GM19328 (cell line): ENCODE results near the gene ATP1B3.
"Not testable (repeated sequence)": the region's sequence is repeated elsewhere in the genome, so short reads cannot be mapped to it uniquely, and the experiment has no call there.

ENCODE experiments used
- ATAC-seq: cut with Tn5 transposase; IDR thresholded peaks from one replicate; pipeline ENCODE4 v1.9.1; 2021; ENCODE audit warnings: mild to moderate bottlenecking, moderate library complexity; ENCODE audit not compliant: unreplicated experiment

The ATP1B3 gene

DNA sequence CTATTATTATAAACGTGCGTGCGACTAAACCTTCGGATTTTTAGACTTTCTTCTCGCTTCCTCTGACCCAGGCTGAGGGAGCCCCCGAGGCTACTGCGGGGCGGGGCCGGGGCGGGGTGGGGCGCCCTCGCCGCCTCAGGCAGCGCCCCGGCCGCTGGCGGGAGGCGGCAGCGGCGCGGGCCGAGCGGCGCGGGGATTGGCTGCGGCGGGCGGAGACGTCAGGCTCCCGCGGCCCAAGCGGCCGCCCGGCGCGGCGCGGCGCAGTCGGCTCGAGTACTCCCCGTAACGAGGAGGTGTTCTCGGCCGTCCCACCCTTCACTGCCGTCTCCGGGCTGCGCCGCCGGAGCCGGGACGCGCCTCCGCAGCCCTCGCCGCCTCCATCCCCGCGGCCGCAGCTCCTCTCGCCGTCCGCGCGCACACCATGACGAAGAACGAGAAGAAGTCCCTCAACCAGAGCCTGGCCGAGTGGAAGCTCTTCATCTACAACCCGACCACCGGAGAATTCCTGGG, at the start of gene ATP1B3:
ATP1B3 (plus strand) TSS at position 263 of the 510 bp plus-strand sequence; CDS start at position 422, 159 bp downstream.
- ATAC-seq = peak; percentile 73

DNA sequence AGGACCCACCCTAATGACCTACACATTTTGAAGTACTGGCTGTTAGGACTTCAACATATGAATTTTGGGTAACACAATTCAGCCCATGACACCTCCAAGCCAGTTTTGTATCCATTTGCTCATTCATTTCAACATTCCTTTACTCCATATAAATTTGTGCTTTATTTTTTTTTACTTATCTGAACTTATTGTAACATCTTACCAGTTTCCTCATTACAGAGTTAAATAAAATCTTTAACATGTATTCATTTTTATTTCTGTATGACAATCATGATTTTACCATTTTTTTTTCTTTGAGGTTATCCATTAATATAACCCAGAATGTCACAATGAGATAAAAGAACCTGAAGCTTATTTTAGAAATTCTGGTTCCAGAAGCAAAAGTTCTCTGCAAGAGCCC, 48.0 kb upstream of the ATP1B3 start:
- ATAC-seq = no peak

DNA sequence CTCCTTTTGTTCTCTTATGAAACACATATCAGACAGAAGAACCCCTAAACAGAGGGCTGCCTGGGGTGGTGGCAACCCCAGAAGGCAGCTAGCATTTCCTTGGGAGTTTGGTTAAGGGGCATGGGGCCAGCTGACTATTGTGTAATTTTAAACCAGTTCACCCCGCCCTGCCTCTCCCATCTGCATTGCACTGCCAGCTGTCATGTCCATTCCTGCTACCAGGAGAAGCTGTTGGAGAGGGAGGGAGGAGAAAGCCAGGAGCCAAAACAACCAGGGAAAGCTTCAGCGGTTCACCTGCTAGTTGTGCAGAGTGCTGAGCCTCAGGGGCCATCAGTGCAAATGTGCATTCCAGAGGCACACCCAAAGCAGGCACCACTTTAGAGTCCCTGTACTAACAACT, 47.6 kb upstream of the ATP1B3 start:
- ATAC-seq = no peak

- ATAC-seq = no peak
These were observed 45.9 kb upstream of the ATP1B3 start for GRCh38 chr3:141830508-141830907.

GRCh38 chr3:141834292-141834691, 42.2 kb upstream of the ATP1B3 start:
- no peak for ATAC-seq

DNA sequence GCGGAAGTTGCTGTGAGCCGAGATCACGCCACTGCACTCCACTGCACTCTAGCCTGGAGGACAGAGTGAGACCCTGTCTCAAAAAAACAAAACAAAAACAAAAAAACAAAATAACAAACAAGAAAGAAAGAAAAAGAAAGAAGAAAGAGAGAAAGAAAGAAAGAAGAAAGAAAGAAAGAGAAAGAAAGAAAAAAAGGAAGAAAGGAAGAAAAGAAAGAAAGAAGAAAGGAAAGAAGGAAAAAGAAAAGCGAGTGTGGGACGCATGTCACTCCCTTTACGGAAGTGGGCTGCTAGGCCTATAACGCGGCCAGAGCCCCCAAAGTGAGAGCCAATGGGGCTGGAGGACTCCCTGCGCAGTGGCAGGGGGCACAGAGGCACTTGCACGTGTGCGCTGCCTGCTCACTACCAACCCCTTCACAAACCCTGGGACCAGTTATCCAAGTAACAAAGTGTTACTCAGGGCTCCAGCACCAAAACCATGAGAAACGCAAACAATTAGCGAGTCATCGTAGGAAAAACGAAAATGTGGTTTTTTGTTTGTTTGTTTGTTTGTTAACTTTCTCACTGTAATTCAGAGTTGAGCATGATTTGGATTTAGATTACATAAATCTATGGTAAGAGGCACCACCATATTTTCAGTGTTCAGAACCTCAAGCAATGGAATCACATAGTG, 40.8 kb upstream of the ATP1B3 start:
- no peak for ATAC-seq

- ATAC-seq = no peak
These were observed 37.1 kb upstream of the ATP1B3 start for GRCh38 chr3:141839389-141839788.

GRCh38 chr3:141840737-141841544, 35.5 kb upstream of the ATP1B3 start:
- no peak for ATAC-seq

GRCh38 chr3:141844108-141844507, 32.3 kb upstream of the ATP1B3 start:
- no peak for ATAC-seq

DNA sequence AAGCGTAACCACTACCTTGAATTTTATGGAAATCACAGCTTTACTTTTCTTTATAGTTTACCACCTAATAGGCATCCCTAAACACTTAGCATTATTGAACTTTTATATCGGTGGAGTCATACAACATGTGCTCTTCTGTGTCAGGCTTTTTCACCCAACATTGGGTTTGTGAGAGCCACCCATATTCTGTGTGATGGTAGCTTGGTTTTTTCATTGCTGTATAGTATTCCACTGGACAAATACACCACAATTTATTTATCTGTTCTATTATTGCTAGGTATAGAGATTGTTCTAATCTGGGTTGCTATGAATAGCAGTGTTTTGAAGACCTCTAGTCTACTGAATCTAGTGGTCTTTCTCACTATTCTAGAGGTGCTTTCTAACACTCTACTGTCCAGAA, 31.6 kb upstream of the ATP1B3 start:
- ATAC-seq = no peak

- no peak for ATAC-seq
These were observed 30.9 kb upstream of the ATP1B3 start for GRCh38 chr3:141845407-141846049.

GRCh38 chr3:141846050-141846433, 30.4 kb upstream of the ATP1B3 start:
- ATAC-seq = no peak

DNA sequence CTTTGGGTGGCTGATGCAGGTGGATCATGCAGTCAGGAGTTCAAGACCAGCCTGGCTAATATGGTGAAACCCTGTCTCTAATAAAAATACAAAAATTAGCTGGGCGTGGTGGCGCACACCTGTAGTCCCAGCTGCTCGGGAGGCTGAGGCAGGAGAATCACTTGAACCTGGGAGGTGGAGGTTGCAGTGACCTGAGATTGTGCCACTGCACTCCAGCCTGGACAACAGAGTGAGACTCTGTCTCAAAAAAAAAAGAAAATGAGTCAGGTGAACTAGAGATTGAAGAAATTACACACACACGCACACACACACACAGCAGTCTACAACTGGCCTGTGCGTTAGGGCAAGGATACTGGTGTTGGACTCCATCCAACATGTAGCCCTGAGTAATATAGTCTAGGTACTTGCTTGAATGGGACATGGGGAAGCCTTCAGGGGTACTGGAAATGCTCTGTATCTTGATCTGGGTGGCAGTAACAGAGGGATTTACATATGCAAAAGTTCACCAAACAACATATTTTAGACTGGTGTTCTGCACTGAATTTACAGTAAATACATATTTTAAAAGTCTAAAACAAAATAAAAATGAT, 28.2 kb upstream of the ATP1B3 start:
- ATAC-seq = not testable (repeated sequence)

DNA sequence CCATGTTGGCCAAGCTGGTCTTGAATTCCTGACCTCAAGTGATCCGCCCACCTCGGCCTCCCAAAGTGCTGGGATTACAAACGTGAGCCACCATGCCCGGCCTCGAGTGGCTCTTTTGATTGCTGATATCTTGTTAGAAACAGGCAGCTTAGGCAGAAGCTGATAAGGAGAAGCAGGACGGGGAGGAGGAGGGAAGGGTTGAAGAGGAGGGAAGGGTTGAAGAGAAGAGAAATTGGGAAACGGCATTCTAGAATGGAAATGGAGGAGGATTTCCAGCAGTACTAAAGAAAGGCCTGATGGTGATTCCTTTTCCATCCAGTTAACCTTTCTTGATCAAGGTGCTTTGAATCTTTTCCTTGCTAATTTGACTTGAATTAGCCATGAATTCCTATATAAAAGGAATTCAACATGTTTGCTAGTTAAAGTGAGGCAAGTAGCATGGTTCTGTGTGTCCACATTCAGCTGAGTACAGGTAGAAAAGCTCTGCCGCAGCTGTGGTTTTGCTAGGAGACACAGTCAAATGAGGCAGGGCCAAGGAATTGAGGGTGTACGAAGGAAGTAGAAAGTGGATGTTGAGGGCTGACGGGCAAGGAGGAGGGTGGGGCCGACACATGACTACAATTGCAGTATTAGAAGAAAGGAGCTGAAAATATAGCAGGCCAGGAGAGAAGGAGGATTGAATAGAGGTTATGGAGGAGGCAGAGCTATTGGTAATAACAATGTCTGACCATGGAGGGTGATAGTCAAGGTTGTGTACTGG, 27.2 kb upstream of the ATP1B3 start:
- no peak for ATAC-seq

DNA sequence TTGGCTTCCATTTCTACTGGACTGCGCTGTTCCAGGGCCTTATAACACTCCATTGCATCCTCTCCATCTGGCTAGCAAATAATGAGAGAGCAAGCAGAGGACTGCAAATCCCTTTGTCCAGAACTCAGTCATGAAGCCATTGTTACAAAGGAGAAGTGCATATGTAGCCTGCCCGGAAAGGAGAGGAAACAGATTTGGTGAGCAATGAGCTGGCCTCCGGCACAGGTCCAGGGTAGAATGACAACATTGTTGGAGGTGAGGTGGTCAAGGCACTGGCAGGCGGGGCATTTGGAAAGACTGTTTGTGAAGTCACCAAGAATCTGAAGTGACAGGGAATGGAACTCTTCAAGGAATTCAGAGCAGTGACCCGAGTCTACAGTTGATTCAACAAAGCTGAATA, 25.0 kb upstream of the ATP1B3 start:
- no peak for ATAC-seq

GRCh38 chr3:141853081-141853601, 23.3 kb upstream of the ATP1B3 start:
- ATAC-seq = no peak

- no peak for ATAC-seq
These were observed 22.7 kb upstream of the ATP1B3 start for GRCh38 chr3:141853629-141854168.

DNA sequence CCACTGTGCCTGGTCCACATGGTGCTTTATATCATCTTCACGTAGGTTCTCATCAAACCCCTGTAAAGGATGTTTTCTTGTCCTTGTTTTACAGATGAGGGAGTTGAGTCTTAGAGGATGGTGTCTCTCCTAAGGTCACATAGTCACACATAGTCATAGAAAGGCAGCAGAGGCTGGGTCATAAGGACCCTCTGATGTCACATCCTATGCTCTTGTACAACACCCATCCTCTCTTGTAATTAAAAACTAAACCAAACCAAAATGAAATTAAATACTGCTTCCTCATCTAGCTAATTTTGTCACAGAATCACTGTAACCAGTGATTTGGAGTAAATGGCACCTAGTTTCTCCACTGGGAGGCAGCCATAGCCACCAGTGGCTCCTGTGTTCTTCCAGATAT, 21.8 kb upstream of the ATP1B3 start:
- no peak for ATAC-seq

DNA sequence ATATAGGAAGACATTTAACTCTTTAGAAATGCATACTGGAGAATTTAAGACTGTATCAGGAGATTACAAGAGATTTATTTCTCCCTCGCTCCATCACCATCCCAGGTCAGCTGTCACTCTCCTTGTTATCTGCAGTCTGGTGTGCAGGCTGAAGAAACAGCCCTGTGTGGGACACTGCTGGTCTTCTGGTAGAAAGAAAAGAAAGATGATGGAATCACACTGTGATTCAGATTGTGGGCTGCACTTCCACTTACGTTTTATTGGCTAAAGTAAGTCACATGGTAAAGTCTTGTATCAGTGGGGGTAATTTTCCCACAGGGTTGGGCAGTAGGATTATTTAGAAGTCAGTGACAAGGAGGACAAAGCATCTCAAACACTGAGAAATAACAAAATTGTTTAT, 18.1 kb upstream of the ATP1B3 start:
- no peak for ATAC-seq

DNA sequence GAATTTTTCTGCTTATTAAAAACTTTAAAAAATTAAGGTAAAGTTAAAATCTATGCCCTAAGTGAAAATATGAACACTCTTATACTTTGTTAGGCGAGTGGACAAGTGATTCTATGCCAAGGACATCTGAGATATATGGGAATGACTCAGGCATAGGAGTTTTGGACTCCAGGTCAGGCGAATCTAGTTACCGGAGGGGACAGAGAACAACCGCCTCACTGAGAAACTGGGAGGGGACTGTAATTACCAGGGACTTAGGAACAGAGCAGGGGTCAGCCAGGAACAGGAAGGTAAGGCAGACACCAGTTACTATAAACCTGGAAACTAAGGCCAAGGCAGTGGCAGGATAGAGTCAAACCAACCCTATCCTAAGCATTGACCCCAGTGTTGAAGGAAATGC, 16.8 kb upstream of the ATP1B3 start:
- no peak for ATAC-seq
